Adrenal gland (tissue), 12 donors: Measurements from ENCODE around the gene HAUS3. TPM values are rescaled to one million over a fixed set of nuclear protein-coding genes. Genes with fewer than 3 reads are reported as not detected.

ENCODE experiments used
- DNase-seq, 7 donors: peaks; one replicate each; pipeline ENCODE4 v3.0.0-alpha.2; 2019 to 2020
- H3K27ac ChIP-seq, 5 donors: fragments of 200-600 bp; sonication (generic) in 4 of 5; 1 replicate in 3 of 5; 2 replicates in 2 of 5; pipeline versions ENCODE4 v1.5.1 to v1.8.0; 2016 to 2020; ENCODE audit warnings: mild to moderate bottlenecking in 1 of 5
- H3K27me3 ChIP-seq: fragments of 200-600 bp; 2 replicates; pipeline ENCODE4 v1.8.0; 2021
- H3K36me3 ChIP-seq, 2 donors: fragments of 200-600 bp; replicated peaks in 1 of 2; 1 replicate in 1 of 2; 2 replicates in 1 of 2; pipeline versions ENCODE4 v1.5.1 to v1.8.0; 2018 to 2022
- H3K4me1 ChIP-seq, 2 donors: fragments of 200-600 bp; replicated peaks in 1 of 2; 1 replicate in 1 of 2; 2 replicates in 1 of 2; pipeline versions ENCODE4 v1.5.1 to v1.8.0; 2018 to 2021
- H3K4me3 ChIP-seq, 4 donors: fragments of 200-600 bp; sonication (generic) in 3 of 4; one replicate each; pipeline ENCODE4 v1.5.1; 2016 to 2018
- H3K9me3 ChIP-seq, 3 donors: fragments of 200-600 bp; sonication (generic) in 1 of 3; replicated peaks in 1 of 3; 1 replicate in 2 of 3; 2 replicates in 1 of 3; pipeline versions ENCODE4 v1.5.1 to v1.8.0; 2016 to 2021
- POLR2A ChIP-seq, 2 donors: fragments of 450-650 bp; IDR thresholded peaks; one replicate each; pipeline ENCODE4 v1.6.1; 2017; ENCODE audit warnings: antibody characterized with exemption in 2 of 2, mild to moderate bottlenecking in 2 of 2, moderate library complexity in 1 of 2
- WGBS, 4 donors: extraction: QIAGEN DNeasy Blood & Tissue Kit in 2 of 4; methylation state at CpG; one replicate each; pipeline versions ENCODE4 v1.1.5 to v1.1.7; 2013 to 2017; 5-methylcytosine and 5-hydroxymethylcytosine counted together
- intact Hi-C, 2 donors: fragments of 100-400 bp; cut with DNase I; formaldehyde crosslinking; loops; one replicate each; pipeline versions ENCODE4 v1.14.1 to v1.15.0; 2022 to 2023
- polyA plus RNA-seq, 3 donors: library from polyadenylated mRNA; stranded (reverse); fragments of 200-250 nt in 2 of 3; fragments of 350-450 nt in 1 of 3; fragmentation: Illumina TruSeq in 1 of 3; extraction: RNeasy Lipid Tissue Mini Kit (QIAGEN cat#74804) in 1 of 3; gene quantifications; one replicate each; pipeline ENCODE4 v1.2.3, GENCODE V29; 2013 to 2014
- total RNA-seq, 9 donors: library from RNA; depleted of rRNA in 4 of 9; stranded (reverse); fragments of >200 nt in 4 of 9; fragments of 120-200 nt in 1 of 9; fragmentation: NEBNext Ultra II Directional in 1 of 9; extraction: Animal tissue kit (Norgen Biotek cat#: 25700) in 1 of 9; gene quantifications; one replicate each; pipeline versions ENCODE4 v1.1.0 to v1.2.4, GENCODE V29; 2013 to 2023
- TF ChIP-seq, protein P1 (sequence below), 6 experiments: fragments of 450-650 bp in 4 of 6; fragments of 200-600 bp in 2 of 6; sonication (generic) in 1 of 6; IDR thresholded peaks; 1 replicate in 5 of 6; 2 replicates in 1 of 6; pipeline versions ENCODE4 v1.5.1 to v1.8.0; 2016 to 2021; ENCODE audit warnings: antibody characterized with exemption in 6 of 6, mild to moderate bottlenecking in 2 of 6, moderate library complexity in 1 of 6
- donor health status: healthy with polysubstance abuse.
- donor health status: Bipolar disorder and iron deficiency.
- donor health status: DM: yes; HTN: yes; CAD: no.
- donor health status: DM: no; HTN: no; CAD: no.
- donor health status: DM: no; HTN: no; CAD: no.
- donor health status: DM: yes; HTN: yes; CAD: no.

HAUS3 gene
- total and polyA plus RNA-seq, 12 donors = 8.3 to 19.1 (median 13.1) TPM

DNA sequence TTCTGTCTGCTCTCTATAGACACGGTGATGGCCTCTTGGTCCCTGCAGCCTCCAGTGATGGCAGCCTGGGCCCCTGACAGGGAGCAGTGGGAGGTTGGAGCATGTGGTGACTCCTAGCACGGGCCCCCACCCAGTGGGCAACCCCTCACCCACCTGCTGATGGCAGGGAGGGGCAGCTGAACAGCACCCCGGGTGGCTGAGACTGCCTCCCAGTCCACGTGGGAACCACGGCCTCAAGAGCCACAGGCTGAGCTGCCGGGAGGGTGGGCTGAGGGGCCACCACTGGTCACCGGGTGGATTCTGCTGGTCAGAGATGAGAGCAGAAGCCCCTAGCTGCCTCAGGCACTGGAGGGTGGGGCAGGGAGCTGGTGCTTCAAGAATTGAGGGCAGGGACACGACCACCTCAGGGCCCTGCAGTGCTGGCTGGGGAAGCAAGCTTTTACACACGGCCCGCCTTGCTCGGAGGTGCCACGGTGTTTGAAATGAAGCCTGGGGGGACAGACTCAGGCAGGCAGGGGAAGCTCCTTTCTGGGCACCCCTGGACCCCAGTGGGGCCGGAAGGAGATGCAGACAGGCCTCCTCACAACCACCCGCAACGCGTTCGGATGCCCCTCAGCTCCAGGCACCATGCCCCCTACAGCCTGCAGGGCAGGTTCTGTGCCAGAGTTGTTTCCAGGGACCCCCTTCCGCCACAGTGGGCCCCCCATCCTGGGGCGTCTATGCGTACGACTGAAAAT is 6.3 kb upstream of the HAUS3 start:
- Histone ChIP-seq H3K4me1 (peaks cover 0 to 30% of the 10 kb centered on the region in 2 donors), H3K27ac (peak overlapping the region in 2 of 5 donors; percentile 32 to 52), H3K9me3 (no peaks in the 10 kb centered on the region), H3K27me3 (no peaks in the 10 kb centered on the region), H3K36me3 (peaks cover 0 to 59% of the 10 kb centered on the region in 2 donors), H3K4me3 (no peak overlapping the region)
- 68 to 83% (median 78%) methylated on average over 4 to 21 of the region's 21 CpGs for WGBS, 4 donors
- TF ChIP-seq POLR2A (IDR thresholded peaks at IDR 0.05) = no peak
- TF ChIP-seq, protein P1, sequence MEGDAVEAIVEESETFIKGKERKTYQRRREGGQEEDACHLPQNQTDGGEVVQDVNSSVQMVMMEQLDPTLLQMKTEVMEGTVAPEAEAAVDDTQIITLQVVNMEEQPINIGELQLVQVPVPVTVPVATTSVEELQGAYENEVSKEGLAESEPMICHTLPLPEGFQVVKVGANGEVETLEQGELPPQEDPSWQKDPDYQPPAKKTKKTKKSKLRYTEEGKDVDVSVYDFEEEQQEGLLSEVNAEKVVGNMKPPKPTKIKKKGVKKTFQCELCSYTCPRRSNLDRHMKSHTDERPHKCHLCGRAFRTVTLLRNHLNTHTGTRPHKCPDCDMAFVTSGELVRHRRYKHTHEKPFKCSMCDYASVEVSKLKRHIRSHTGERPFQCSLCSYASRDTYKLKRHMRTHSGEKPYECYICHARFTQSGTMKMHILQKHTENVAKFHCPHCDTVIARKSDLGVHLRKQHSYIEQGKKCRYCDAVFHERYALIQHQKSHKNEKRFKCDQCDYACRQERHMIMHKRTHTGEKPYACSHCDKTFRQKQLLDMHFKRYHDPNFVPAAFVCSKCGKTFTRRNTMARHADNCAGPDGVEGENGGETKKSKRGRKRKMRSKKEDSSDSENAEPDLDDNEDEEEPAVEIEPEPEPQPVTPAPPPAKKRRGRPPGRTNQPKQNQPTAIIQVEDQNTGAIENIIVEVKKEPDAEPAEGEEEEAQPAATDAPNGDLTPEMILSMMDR (IDR thresholded peaks at IDR 0.05) = no peak
- DNase-seq = peak in 3 of 7 donors; percentile 9 to 20 (median 12)
- intact Hi-C loops = no loop called here

DNA sequence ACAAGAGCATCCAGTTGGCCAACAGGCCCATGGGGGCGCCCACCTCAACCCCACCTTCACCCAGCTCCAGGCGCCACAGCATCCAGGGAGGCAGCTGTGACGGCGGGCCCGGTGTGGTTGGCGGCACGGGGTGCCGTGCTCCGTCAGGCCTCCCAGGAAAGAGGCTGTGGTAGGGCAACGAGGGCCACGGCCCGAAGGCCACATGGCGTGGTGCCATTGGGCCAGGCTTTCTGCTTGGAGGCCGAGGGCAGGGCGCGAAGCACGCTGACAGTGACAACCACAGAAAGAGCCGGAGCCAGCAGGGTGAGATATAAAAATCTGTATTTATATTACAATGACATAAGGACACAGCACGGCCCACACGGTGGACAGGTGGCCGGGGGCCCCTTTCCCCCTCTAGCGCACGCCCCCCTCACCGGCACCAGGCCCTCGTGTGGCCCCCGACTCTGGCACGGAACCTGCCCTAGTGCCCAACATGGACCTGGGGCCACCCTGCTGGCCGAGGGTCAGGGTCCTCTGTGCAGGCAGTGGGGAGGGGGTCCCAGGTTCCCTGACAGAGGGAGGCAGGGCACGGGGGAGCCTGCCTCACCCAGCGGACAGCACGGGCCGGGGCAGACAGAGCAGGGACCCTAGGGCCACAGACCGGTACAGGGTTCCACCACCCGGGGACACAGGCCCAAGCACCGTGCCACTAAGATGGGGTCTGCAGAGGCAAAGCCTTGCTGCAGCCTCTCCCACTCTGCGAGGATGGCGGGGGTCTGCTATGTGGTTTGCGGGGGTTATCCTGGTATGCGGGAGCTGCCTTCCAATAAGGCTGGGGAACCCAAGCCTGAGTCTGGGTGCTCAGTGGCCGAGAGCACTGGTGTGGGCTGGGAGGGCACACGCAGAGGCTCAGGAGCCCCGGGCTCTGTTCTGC is 5.5 kb upstream of the HAUS3 start:
- Histone ChIP-seq H3K36me3 (peaks cover 0 to 50% of the 10 kb centered on the region in 2 donors), H3K27me3 (no peaks in the 10 kb centered on the region), H3K9me3 (no peaks in the 10 kb centered on the region), H3K27ac (peak overlapping the region in 1 of 5 donors; percentile 52), H3K4me3 (no peak overlapping the region), H3K4me1 (peaks cover 0 to 30% of the 10 kb centered on the region in 2 donors)
- TF ChIP-seq, protein P1 (IDR thresholded peaks at IDR 0.05) = no peak
- TF ChIP-seq POLR2A (IDR thresholded peaks at IDR 0.05) = no peak
- intact Hi-C loops = no loop called here
- WGBS, 4 donors = 82 to 91% (median 84%) methylated on average over 10 to 42 of the region's 42 CpGs
- DNase-seq = peak in 6 of 7 donors; percentile 24 to 83 (median 44)

DNA sequence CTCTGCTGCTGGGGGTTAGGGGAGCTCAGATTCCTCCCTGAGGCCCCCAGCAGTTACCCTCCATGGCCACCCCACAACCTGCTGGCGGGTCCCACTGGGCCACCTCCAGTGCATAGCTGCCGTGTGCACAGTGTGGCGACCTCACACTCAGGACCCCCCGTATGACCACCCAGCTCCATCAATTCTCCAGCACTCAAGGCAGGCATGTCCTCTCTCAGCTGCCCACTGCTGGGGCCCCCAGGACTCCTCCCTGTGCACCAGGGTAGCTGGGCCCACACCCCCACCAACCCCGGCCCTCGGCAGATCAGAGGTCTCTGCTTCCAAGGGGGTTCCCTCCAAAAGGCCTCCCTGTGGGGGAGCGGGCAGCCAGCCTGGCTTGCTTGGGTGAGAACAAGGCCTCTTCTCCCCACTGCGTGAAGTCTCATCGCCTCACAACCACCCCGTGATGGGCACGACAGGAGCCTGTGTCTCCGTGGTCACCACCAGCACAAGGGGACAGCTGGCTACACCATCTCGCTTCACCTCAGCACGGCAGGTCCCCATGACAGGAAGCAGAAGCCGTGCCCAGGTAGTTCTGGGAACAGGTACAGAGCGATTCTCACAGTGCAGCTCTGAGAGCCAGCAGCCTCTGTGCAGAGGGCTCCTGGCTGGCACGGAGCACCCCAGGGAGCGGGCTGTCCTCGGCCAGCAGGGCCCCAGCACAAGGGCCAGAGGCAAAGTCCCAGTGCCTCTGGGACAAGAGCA is 4.6 kb upstream of the HAUS3 start:
- DNase-seq = peak in 4 of 7 donors; percentile 1 to 51 (median 21)
- intact Hi-C loops = no loop called here
- TF ChIP-seq, protein P1 (IDR thresholded peaks at IDR 0.05) = no peak
- no peak for TF ChIP-seq POLR2A (IDR thresholded peaks at IDR 0.05)
- no peak overlapping the region for H3K4me3 ChIP-seq
- peaks cover 0 to 42% of the 10 kb centered on the region in 2 donors for H3K36me3 ChIP-seq
- peaks cover 0 to 30% of the 10 kb centered on the region in 2 donors for H3K4me1 ChIP-seq
- H3K27me3 ChIP-seq = no peaks in the 10 kb centered on the region
- H3K9me3 ChIP-seq = no peaks in the 10 kb centered on the region
- peak overlapping the region in 2 of 5 donors; percentile 12 to 44 for H3K27ac ChIP-seq
- WGBS, 4 donors = 88 to 92% (median 90%) methylated on average over 13 to 19 of the region's 19 CpGs
